Esophagus squamous epithelium (tissue), 5 donors: Measurements from ENCODE around the gene ARL8B. TPM values are rescaled to one million over a fixed set of nuclear protein-coding genes. Genes with fewer than 3 reads are reported as not detected.

ENCODE experiments used
- DNase-seq: peaks from one replicate; lab custom pipeline; 2025; lab: John Stamatoyannopoulos, UW
- H3K27ac ChIP-seq, 4 donors: fragments of 200-600 bp; sonication (generic); one replicate each; pipeline ENCODE4 v1.5.1; 2016 to 2019; ENCODE audit warnings: mild to moderate bottlenecking in 1 of 4
- H3K27me3 ChIP-seq, 4 donors: fragments of 200-600 bp; sonication (generic); 1 replicate in 3 of 4; 2 replicates in 1 of 4; pipeline versions ENCODE4 v1.5.1 to v1.6.0; 2017 to 2021; ENCODE audit warnings: antibody characterized with exemption in 1 of 4
- H3K36me3 ChIP-seq, 3 donors: fragments of 200-600 bp; sonication (generic); one replicate each; pipeline ENCODE4 v1.5.1; 2016 to 2019
- H3K4me1 ChIP-seq, 3 donors: fragments of 200-600 bp; sonication (generic); one replicate each; pipeline ENCODE4 v1.5.1; 2017 to 2019
- H3K4me3 ChIP-seq, 4 donors: fragments of 200-600 bp; sonication (generic); 1 replicate in 3 of 4; 2 replicates in 1 of 4; pipeline ENCODE4 v1.5.1; 2016 to 2019; ENCODE audit warnings: mild to moderate bottlenecking in 2 of 4, moderate library complexity in 1 of 4
- H3K9me3 ChIP-seq, 3 donors: fragments of 200-600 bp; sonication (generic); one replicate each; pipeline ENCODE4 v1.5.1; 2016 to 2019
- POLR2A ChIP-seq, 4 donors: fragments of 450-650 bp; IDR thresholded peaks; one replicate each; pipeline ENCODE4 v1.6.1; 2017; ENCODE audit warnings: antibody characterized with exemption in 4 of 4, mild to moderate bottlenecking in 4 of 4, moderate library complexity in 3 of 4
- WGBS, 2 donors: methylation state at CpG; one replicate each; pipeline ENCODE4 v1.1.5; 2018; 5-methylcytosine and 5-hydroxymethylcytosine counted together
- intact Hi-C: fragments of 100-400 bp; cut with DNase I; formaldehyde crosslinking; loops from one replicate; pipeline ENCODE4 v1.15.0; 2022
- total RNA-seq, 4 donors: library from RNA; depleted of rRNA; stranded (reverse); fragments of >200 nt; gene quantifications; one replicate each; pipeline ENCODE4 v1.1.0, GENCODE V29; 2016
- TF ChIP-seq, protein P1 (sequence below), 6 experiments: fragments of 450-650 bp in 4 of 6; fragments of 200-600 bp in 2 of 6; sonication (generic) in 2 of 6; IDR thresholded peaks; one replicate each; pipeline ENCODE4 v1.5.1; 2016 to 2019; ENCODE audit warnings: antibody characterized with exemption in 6 of 6, mild to moderate bottlenecking in 4 of 6, moderate library complexity in 4 of 6
- donor health status: DM: yes; HTN: yes; CAD: no.

The ARL8B gene
- total RNA-seq, 4 donors from 2014 or later: 42.9 to 71.9 (median 51.7) TPM

DNA sequence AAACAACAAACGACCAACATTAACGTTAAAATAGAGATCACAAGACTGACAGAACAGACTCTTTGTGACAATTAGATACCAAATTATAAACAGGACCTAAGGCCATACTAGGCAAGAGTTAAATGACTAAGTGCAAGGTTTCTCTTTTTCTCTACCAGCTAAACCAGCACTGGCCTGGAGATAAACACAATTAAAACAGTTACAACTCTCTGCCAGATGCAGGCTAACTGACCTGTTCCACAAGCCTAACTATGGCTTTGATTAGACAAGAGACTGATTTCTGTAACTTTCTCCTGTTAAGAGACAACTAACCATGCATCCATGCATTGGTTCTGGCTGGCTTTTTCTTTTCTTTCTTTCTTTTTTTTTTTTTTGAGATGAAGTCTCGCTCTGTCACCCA is 1.6 kb upstream of the ARL8B start:
- Histone ChIP-seq H3K9me3 (no peaks in the 10 kb centered on the region), H3K27ac (no peak overlapping the region), H3K4me3 (no peak overlapping the region), H3K36me3 (peaks cover 0 to 9% (median 0%) of the 10 kb centered on the region in 3 donors), H3K4me1 (peaks cover 16 to 31% (median 18%) of the 10 kb centered on the region in 3 donors), H3K27me3 (no peaks in the 10 kb centered on the region)
- intact Hi-C loops: loop anchor here (5.0 kb wide), 1 partner anchor 67 kb away; the partner anchor contains the start of gene EDEM1
- DNase-seq: no peak
- TF ChIP-seq, protein P1, sequence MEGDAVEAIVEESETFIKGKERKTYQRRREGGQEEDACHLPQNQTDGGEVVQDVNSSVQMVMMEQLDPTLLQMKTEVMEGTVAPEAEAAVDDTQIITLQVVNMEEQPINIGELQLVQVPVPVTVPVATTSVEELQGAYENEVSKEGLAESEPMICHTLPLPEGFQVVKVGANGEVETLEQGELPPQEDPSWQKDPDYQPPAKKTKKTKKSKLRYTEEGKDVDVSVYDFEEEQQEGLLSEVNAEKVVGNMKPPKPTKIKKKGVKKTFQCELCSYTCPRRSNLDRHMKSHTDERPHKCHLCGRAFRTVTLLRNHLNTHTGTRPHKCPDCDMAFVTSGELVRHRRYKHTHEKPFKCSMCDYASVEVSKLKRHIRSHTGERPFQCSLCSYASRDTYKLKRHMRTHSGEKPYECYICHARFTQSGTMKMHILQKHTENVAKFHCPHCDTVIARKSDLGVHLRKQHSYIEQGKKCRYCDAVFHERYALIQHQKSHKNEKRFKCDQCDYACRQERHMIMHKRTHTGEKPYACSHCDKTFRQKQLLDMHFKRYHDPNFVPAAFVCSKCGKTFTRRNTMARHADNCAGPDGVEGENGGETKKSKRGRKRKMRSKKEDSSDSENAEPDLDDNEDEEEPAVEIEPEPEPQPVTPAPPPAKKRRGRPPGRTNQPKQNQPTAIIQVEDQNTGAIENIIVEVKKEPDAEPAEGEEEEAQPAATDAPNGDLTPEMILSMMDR (IDR thresholded peaks at IDR 0.05): no peak
- TF ChIP-seq POLR2A (IDR thresholded peaks at IDR 0.05): no peak
- 65 to 74% methylated on average over 2 to 3 of the region's 3 CpGs for WGBS, 2 donors

DNA sequence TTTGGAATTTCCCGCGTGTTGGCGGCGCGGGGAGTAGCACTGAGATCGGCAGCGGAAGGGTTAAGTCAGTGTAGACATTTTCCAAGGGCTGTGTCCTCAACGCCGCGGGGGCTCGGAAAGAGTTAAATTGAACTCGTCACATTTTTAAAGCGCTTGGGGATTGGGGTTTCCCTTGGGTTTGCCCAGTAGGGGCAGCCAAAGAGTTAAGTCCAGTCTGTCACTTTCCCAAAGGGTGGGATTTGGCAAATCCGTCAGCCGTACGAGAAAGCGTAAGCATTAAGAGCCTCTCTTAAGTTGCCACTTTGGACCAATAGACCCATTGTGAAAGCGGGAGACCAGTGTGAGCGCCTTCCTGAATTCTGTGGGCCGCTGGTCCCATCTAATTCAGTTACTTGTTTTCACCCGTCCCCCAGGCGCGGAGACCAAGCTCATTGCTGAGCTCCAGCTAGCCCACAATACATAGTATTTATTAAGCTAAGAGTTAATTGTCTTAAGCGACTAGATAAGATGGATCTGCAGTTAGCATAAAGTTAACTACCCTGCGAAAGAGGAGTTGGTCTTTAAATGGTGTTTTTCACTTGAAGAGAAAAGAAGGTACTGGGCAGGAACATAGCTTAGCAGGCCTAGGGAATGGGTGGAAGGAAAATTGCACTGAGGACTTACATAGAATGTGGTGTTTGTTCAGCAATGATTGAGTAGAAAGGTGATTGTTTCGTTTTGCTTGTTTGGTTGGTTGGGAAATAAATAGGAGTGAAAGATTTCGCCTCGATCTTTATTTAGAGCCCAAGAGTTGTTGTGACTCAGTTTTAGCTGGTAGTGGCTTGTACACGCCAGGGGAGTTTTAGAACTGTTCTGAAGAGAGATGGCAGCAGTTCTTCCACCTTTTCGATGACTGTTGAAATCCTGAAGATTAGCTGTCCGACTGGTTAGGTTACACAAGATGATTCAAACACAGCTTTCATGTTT is 932 bp downstream of the ARL8B start:
- Histone ChIP-seq H3K27ac (peak overlapping the region; percentile 97 to 100 (median 97)), H3K4me3 (peak overlapping the region; percentile 97 to 100 (median 100)), H3K4me1 (peaks cover 20 to 50% (median 34%) of the 10 kb centered on the region in 3 donors), H3K9me3 (no peaks in the 10 kb centered on the region), H3K36me3 (peaks cover 0 to 10% (median 0%) of the 10 kb centered on the region in 3 donors), H3K27me3 (no peaks in the 10 kb centered on the region)
- intact Hi-C loops: loop anchor here (5.0 kb wide), 1 partner anchor 64 kb away; the partner anchor contains the start of gene EDEM1
- DNase-seq: no peak
- peak in 1 of 4 donors; percentile 41 for TF ChIP-seq POLR2A (IDR thresholded peaks at IDR 0.05)
- TF ChIP-seq, protein P1 (IDR thresholded peaks at IDR 0.05): peak in 1 of 6 experiments; percentile 21
- WGBS, 2 donors: 3 to 7% methylated on average over 15 to 23 of the region's 31 CpGs

DNA sequence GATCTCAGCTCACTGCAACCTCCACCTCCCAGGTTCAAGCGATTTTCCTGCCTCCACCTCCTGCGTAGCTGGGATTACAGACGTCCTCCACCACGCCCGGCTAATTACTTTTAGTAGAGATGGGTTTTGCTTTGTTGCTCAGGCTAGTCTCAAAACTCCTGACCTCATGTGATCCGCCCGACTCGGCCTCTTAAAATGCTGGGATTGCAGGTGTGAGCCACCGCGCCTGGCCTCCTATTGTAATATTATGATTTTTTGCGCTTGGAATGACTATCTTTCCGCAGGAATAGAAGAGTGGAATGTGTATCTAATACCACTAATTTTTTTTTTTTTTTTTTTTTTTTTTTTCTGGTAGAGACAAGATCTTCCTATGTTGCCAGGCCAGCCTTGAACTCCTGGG is 1.8 kb downstream of the ARL8B start:
- Histone ChIP-seq H3K4me1 (peaks cover 20 to 50% (median 34%) of the 10 kb centered on the region in 3 donors), H3K27me3 (no peaks in the 10 kb centered on the region), H3K36me3 (peaks cover 0 to 14% (median 0%) of the 10 kb centered on the region in 3 donors), H3K27ac (peak overlapping the region; percentile 97 to 100 (median 97)), H3K4me3 (peak overlapping the region; percentile 1 to 100 (median 100)), H3K9me3 (no peaks in the 10 kb centered on the region)
- 40 to 49% methylated on average over 10 to 12 of the region's 12 CpGs for WGBS, 2 donors
- DNase-seq: no peak
- intact Hi-C loops: loop anchor here (5.0 kb wide), 1 partner anchor 63 kb away; the partner anchor contains the start of gene EDEM1
- TF ChIP-seq POLR2A (IDR thresholded peaks at IDR 0.05): no peak
- TF ChIP-seq, protein P1 (IDR thresholded peaks at IDR 0.05): no peak

DNA sequence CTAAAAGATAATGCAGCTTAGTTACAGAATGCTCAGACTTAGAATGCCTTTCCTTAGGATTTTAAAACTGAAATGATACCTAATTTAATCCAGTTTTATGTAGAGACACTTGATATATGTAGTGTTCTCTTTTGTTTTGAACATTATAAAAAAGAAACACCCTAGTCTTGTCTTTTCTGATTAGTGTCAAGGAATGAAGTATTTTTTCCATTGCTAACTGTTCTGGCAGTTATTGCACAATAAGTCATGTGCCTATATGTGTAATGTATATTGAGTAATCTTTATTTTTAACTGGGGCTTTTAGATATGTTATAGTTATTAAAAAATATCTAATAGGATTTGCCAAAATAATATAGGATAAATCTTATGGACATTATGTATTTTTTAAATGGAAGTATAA is 4.5 kb downstream of the ARL8B start:
- intact Hi-C loops: no loop called here
- no peak for TF ChIP-seq POLR2A (IDR thresholded peaks at IDR 0.05)
- TF ChIP-seq, protein P1 (IDR thresholded peaks at IDR 0.05): no peak
- H3K27ac ChIP-seq: peak overlapping the region in 2 of 4 donors; percentile 6 to 100
- peaks cover 0 to 33% (median 0%) of the 10 kb centered on the region in 3 donors for H3K36me3 ChIP-seq
- no peak overlapping the region for H3K4me3 ChIP-seq
- no peak for DNase-seq
- peaks cover 20 to 61% (median 34%) of the 10 kb centered on the region in 3 donors for H3K4me1 ChIP-seq
- H3K27me3 ChIP-seq: no peaks in the 10 kb centered on the region
- no peaks in the 10 kb centered on the region for H3K9me3 ChIP-seq

DNA sequence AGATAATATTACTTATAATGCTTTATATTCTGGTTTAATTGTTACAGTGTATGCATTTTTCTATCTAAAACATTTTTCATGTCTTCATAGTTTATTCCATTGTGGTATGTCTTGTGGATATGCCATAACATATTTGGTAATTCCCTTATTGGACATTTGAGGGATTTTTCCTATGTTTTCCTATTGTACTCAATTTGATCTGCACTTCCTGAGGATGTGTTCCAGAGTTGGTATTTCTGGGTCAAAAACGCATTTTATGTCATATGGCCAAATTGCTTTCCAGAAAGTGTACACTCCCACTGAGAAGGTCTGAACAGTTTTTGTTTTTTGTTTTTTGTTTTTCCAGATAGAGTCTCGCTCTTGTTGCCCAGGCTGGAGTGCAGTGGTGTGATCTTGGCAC is 6.8 kb downstream of the ARL8B start:
- intact Hi-C loops: no loop called here
- Histone ChIP-seq H3K9me3 (no peaks in the 10 kb centered on the region), H3K4me1 (peaks cover 18 to 70% (median 44%) of the 10 kb centered on the region in 3 donors)

More for the DNA sequence above, 6.8 kb downstream of the ARL8B start:
- TF ChIP-seq POLR2A (IDR thresholded peaks at IDR 0.05): no peak
- Histone ChIP-seq H3K4me3 (no peak overlapping the region), H3K36me3 (peaks cover 0 to 42% (median 0%) of the 10 kb centered on the region in 3 donors), H3K27me3 (no peaks in the 10 kb centered on the region), H3K27ac (no peak overlapping the region)
- DNase-seq: no peak
- WGBS, 2 donors: 63 to 75% methylated on average over 2 of the region's 2 CpGs
